ENCODE data around the gene LTO1.

- TF ChIP-seq POLR2A (IDR thresholded peaks at IDR 0.05) (no peak), CTCF (IDR thresholded peaks at IDR 0.05 in 8 of 11, conservative IDR thresholded peaks at IDR 0.05 in 3 of 11) (no peak), POLR2AphosphoS5 (IDR thresholded peaks at IDR 0.05) (no peak)
These were observed 21.7 kb downstream of the LTO1 start for GRCh38 chr11:69653406-69653960.

All from spleen (tissue), 7 donors.